HG03565 (cell line): ENCODE results near the gene SFXN2.
"Not testable (repeated sequence)": the region's sequence is repeated elsewhere in the genome, so short reads cannot be mapped to it uniquely, and the experiment has no call there.

Source experiments
- ATAC-seq: cut with Tn5 transposase; IDR thresholded peaks from one replicate; pipeline ENCODE4 v1.9.1; 2021; ENCODE audit warnings: mild to moderate bottlenecking, moderate library complexity; ENCODE audit not compliant: unreplicated experiment

SFXN2 gene

DNA sequence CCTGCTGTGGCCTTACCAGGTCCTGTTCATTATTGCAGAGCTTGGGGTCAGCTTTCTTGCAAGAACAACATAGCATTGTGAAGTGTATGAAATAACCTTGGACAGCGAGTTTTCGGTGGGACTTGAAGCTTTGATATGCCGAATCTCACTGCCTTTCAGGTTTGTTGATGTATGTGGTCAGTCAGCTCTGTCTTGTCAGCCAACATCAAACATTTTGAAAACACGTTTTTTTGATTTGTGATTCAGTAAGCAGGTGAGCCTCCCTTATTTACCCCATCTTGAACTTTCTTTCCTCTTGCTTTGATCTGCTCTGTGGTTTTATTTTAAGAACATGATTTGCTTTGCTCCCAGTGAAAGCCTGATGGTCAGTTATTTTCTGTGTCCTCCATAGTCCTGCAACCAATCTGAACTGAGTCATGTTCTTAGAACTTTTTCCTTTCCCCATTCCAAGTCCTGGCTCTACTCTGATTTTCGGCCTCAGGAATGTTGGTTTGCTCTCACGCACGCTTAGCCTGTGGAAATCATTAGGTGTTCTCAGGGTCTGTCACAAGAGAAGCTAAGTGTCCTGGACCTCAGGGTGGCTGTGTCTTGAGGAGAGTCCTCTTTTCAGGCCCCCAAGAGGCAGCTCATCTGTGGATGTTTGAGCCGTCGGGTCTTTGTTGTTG lies 38.0 kb downstream of the SFXN2 start:
- ATAC-seq, result no peak

DNA sequence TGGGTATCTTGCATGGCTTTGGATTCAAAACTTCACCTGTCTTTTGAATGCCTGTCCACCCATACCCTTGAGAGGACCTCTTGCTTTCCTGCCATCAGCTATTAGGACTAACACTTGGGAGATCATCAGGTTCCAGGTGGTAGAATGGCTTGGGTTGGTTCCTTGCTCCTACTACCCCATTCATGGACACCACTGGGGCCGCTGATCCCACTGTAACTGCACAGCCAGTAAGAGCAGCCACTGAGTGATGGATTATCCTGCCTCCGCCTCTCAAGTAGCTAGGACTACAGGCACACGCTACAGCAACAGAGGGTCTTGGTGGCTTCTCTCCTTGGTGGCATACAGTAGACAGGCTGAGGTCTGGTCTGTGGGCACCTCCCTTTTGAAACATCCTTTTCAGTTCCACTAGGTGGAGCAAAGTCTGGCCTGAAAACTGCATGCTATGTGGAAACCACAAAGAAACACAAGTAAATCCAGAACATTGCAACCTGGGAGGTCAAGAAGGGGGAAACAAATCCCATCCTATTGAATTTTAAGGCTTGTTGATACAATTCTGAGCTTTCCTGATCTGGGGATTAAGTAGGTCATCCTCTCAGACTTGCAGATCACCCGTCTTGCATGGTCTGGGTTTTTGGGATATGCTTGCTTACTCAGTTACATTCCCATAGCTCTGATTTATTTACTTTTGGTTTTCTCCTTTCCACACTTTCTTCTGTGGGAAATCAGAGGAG lies 38.7 kb downstream of the SFXN2 start:
- no peak for ATAC-seq

DNA sequence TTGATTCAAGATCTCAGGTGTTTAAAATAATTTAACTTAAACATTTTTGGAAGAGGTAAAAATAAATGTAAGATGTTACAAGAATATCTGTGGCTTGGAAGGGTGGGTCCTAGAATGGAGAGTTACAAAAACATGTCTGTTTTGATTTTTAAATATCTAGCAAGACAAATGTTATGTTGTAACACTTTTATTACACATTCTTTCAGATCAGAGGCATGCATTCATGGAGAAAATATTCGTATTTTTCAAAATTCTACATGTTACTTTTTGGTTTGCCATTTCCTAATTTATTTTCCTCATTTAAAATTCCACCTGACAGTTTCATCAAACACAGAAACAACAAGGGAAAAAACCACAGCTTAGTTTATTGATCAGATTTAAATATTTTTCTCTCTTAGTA lies 39.3 kb downstream of the SFXN2 start:
- no peak for ATAC-seq

DNA sequence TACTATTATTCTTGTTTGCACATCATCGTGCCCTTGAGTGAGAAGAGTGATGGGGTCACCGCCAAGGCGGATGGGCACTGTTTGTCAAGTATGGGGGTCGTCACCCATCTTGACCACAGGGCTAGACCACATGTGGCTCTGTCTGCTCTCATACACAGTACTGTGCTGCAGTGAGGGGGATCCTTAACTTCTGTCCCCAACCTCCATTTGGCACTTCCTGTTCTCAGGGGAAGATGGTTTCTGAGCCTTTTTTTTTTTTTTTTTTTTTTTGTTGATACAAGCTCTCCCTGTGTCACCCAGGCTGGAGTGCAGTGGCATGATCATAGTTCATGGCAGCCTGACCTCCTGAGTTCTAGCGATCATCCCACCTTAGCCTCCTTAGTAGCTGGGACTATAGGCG lies 42.9 kb downstream of the SFXN2 start:
- ATAC-seq, result no peak

DNA sequence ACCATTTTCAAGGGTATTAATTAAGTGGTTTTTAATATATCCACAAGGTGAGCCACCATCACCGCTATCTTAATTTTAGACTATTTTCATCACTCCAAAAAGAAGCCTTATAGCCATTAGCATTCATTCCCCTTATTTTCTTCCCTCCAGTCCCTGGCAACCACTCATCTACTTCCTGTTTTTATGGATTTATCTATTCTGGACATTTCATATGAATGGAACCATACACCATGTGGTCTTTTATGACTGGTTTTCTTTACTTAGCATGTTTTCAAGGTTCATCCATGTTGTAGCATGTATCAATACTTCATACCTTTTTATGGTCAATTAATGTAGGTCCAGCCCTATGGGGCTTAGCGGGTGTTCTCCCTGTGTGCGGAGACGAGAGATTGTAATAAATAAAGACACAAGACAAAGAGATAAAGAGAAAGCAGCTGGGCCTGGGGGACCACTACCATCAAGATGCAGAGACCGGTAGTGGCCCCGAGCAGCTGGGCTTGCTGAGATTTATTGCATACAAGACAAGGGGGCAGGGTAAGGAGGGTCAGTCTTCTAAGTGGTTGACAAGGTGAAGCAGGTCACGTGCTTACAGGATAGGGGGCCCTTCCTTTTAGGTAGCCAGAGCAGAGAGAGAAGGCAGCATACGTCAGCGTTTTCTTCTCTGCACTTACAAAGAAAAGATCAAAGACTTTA lies 44.0 kb downstream of the SFXN2 start:
- no peak for ATAC-seq

DNA sequence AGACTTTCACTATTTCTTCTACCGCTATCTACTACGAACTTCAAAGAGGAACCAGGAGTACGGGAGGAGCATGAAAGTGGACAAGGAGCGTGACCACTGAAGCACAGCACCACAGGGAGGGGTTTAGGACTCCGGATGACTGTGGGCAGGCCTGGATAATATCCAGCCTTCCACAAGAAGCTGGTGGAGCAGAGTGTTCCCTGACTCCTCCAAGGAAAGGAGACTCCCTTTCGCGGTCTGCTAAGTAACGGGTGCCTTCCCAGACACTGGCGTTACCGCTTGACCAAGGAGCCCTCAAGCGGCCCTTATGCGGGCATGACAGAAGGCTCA lies 44.5 kb downstream of the SFXN2 start:
- ATAC-seq, result not testable (repeated sequence)

DNA sequence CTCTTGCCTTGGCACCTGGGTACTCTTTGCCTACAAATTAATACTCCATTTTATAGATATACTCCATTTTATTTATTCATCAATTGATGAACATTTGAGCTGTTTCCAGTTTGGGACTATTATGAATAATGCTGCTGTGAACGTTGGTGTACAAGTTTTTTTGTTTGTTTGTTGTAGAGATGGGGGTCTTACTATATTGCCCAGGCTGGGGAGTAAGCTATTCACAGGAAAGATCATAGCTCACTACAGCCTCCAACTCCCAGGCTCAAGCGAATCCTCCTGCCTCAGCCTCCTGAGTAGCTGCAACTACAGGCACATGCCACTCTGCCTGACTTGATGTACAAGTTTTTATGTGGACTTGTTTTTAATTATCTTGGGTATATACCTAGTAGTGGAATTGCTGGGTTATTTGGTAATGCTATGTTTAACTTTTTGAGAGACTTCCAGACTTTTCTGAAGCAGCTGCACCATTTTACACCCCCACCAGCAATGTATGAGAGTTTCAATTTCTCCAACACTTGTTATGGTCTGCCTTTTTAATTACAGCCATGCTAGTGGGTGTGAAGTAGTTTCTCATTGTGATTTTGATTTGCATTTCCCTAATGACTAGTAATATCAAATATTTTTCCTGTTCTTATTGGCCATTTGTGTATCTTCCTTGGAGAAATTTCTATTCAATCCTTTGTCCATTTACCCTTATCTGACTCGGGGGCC lies 45.2 kb downstream of the SFXN2 start:
- ATAC-seq, result no peak

DNA sequence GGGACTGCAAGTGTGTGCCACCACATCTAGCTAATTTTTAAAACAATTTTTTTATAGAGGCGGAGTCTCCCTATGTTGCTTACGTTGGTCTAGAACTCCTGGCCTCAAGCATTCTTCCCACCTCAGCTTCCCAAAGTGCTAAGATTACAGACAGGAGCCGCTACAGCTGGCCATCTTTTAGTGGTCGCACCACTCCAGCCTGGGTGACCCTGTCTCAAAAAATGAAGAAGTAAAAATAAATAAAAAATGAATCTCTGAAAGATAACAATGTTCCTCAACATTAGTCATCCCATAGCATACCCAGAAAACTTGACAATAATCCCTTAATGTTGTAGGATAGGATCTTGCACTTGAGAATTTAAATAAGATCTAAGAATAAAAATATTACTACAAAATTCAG lies 47.5 kb downstream of the SFXN2 start:
- no peak for ATAC-seq

DNA sequence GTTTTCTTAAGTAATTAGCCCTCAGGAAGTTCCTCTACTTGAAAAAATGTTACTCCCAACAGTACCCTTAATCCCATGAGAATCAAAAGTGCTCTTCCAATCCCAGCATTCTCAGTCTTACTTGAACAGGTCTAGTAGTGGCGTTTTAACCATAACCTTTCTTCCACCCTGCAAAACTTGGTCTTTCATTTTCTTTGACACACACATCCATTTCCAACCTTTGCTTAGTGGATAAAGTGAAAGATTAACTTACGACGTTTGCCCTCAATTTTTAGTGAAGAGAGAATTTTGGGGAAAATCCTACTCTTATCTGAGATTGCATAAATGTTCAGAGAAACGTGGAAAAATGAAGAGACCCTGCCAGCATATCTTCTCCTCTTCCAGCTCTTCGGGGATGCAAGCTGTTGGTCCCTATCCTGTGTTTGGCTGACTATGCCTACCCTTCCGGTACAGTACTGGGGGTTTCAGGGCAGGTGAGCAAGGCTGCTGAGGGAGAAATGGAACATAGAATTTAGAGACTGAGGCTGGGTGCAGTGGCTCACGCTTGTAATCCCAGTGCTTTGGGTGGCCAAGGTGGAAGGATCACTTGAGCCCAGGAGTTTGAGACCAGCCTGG lies 48.1 kb downstream of the SFXN2 start:
- no peak for ATAC-seq

DNA sequence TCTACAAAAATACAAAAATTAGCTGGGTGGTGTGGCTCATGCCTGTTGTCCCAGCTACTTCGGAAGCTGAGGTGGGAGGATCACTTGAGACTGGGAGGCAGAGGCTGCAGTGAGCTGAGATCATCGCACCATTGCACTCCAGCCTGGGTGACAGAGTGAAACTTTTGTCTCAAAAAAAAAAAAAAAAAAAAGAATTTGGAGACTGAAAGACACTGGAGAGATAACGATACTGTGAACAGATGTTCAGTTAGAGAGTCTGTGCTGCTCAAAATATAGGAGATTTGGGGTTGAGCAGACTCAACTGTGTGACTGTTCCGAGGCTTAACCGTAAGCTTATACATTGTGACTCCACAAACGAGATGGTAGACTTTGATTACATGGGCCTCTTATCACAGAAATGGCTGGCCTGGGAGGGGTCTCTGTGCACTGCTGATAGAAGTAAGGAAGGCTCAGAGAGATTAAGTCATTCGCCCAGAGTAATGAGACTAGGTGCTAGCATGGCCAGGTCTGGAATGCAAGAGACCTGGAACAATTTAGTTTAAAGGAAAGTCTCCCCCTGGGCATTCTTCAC lies 48.7 kb downstream of the SFXN2 start:
- ATAC-seq, result no peak

DNA sequence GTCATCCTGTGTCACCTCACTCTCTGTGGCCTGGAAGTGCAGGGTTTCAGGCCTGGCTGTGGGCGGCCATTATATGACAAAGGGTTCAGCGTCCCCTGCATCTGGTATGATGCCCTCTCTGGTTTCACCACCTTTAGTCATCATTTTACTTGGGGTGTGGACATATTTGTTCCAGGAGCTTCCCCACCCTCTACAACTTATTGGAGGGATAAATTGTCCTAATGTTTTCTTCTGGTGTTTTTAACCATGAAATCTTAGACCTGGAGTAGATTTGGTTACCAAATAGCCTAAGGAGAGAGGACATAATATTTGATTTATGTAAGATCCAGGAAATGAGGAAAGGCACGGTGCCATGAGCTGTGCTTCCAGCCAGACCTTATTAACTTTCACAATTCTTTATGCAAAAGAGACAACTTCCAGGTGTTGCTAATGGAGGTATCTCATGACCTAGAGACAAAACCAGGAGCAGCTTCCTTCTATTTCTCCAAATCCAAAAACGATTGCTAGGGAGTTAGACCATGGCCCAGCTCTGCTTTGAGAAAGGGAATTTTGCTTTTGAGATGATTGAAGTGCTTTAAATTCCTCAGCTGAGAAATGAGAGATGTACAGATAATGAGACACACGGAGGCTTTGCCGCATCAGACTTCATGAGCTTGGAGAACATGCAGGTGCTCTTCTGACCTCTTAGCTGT lies 50.2 kb downstream of the SFXN2 start:
- ATAC-seq, result no peak

DNA sequence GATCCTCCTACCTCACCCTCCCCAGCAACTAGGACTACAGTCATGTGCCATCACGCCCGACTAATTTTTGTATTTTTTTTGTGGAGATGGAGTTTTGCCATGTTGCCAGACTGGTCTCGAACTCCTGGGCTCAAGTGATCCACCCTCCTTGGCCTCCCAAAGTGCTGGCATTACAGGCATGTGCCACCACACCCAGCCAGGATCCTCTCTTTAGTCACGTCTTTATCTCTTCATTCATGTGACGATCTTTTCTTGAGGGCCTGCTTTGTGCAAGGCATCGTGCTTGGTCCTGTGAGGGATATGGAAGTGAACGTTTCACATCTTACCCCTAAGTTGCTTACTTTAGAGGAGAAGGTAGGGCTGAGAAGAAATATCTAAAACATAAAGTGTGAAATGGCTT lies 50.9 kb downstream of the SFXN2 start:
- no peak for ATAC-seq

DNA sequence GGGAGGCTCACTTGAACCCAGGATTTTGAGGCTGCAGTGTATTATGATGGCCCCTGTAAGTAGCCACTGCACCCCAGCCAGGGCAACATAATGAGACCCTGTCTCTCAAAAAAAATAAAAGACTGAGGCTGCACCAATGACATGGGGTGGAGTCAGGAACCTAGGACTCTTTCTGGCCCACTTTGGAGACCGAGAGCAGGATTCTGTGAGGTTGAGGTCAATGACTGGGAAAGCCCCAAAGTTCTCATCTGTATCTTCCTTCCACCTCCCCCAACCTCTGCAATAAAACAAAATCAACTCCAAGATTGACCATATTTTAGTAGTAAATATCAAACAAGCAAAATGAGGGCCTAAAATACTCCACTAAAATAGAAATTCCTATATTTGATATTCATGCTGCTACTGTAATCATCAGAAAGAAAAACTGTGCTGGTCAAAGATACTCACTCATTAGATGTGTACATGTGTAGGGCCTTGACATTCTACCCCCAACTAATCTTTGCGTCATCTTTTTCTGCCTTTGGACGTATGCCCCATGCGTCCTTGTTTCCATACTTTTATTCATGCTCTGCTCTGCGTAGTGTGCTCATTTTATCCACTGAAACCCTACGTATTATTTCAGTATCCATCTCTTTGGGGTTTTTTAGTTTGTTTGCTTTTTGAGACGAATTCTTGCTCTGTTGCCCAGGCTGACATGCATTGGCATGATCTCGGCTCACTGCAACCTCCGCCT lies 53.2 kb downstream of the SFXN2 start:
- no peak for ATAC-seq

DNA sequence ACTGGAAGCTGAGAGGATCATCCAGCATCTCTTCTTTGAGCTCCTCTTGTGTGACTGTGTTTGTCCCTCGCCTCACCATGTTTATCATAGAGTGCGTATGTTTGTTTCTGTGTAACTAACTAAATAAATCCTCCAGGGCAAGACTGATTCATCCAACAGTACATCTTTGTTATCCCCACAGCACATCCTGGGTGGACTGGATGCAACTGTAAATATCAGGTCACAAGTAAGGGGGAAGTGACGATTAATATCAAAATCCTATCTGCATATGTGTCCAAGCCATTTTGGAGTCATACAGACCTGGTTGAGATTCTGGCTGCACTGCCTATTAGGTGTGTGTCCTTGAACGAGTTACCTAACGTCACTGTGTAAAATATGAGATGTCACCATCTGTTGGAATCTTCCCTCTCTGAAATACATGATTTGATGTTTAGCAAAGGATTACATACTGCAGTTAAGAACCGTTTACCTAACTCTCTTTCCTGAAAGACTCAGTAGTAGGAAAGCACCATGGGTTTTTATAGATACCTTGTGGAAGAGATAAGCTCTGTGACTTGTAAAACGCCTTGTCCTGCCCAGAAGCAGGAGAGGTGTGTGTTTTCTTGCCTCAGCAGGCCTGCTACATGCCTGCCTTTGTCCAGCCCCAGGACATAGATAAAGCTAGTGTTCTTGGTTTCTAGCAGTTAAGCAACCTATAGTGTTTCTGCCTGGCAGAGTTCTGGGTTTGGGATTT lies 55.1 kb downstream of the SFXN2 start:
- no peak for ATAC-seq

DNA sequence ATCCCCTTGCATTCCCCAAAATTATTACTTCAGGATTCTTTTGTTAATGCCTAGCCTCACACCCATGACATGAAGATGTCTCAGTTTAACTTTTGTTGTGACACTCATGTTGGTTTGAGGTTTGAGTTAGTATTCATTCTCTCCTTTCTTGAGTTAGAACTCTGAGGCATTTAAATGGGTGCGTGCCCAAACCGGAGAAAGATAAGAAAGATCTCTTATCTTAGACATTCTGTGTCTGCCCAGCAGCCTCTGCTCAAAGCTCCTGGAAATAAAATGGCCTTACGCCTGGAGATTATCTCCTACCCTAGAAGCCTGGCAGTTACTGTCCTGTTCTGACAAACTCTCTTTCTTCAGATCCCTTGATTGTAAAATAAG lies 55.7 kb downstream of the SFXN2 start:
- ATAC-seq, result no peak

DNA sequence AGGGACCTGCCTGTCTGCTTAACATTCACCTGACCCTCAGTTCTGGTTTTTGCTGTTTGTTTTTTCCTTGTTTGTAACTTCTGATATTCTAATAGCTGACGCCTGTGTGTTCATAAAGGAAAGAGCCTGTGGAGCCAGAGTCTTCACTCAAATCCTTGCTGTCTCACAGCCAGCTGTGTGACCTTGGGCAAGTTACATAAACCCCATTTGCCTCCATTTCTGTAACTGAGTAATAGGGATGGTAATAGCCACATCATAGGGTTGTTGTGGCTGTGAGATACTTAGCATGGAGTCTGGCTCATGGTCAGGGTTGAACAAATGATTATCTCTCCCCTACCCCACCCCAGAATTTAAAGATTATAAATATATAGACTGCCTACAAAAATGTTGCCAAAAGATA lies 56.4 kb downstream of the SFXN2 start:
- no peak for ATAC-seq

DNA sequence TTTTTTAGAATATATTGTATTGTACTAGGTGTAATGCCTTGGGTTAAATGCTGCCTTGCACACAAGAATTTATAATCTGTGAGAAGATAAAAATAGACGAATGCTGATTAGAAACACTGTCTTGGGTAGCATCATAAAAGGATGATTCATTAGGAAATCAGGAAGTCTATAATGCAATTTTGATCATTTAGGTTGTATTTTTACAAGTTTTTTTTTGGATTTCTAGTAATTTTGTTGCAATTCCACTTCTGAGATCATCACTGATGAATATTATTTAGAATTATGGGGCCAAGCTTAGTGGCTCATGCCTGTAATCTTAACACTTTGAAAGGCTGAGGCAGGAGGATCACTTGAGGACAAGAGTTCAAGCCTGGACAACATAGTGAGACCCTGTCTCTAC lies 58.9 kb downstream of the SFXN2 start:
- no peak for ATAC-seq

DNA sequence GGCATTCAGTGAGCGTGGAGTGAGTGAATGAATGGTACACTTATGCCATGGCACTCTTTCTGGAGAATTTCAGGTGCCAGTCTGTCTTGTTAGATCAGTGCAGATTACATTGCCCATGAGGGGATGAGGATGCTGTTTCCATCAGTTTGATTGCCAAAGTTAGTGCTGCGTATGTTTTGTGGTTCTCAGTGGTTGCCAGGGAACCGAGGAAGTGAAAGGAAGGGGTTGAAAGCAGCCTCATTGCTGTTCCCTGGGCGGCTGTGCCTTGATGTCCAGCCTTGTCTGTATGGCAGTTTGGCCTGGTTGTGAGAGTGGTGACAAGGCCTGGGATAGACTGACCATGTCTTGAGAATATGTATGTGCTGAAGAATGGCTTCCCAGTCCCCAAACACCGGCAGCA lies 59.5 kb downstream of the SFXN2 start:
- ATAC-seq, result no peak
